GM20431 (cell line): ENCODE data around the gene KIRREL3.

Source experiments
- in situ Hi-C: fragments of 300-500 bp; cut with MseI, MboI; formaldehyde crosslinking; loops from one replicate; pipeline ENCODE4 v1.15.0; 2020; ENCODE audit warnings: low sequenced_read_pairs; ENCODE audit not compliant: unreplicated experiment

The KIRREL3 gene

DNA sequence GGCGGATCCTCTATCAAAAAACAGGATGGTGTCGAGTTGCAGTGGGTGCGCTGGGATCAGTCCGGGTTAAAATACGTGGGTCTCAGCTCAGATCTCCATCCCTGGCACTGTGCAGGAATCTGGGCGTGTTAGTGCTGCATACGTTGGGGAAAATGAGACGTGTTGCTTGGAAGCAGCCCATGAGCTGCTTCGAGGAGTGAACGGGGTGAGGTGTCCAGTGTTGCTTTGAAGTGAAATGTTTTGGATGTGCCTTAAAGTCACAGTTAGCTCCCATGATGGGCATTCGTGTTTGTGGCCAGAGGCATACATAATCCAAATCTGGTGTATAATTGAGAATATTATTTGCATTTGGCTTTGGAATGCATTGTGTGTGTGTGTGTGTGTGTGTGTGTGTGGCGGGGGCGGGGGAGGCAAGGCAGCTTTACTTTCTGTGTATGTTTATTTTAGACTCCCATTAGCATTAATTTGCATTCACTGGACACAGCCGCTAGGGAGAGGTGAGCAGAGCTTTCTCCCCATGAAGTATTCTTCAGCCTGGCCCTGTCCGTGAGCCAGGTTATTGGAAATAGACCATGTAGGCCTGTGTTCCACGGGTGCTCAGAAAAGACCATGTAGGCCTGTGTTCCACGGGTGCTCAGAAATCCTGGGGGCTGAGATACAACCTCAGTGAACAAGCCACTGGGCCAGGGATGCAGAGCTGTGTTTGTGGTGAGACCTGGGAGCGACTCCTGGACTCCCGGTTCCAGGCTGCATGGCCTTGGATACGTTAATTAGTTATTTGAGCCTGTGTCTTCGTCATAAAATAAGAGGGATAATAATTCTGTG lies 510.5 kb downstream of the KIRREL3 start:
- in situ Hi-C loops: no loop called here

GRCh38 chr11:126488591-126489370 lies 511.8 kb downstream of the KIRREL3 start:
- in situ Hi-C loops: no loop called here

DNA sequence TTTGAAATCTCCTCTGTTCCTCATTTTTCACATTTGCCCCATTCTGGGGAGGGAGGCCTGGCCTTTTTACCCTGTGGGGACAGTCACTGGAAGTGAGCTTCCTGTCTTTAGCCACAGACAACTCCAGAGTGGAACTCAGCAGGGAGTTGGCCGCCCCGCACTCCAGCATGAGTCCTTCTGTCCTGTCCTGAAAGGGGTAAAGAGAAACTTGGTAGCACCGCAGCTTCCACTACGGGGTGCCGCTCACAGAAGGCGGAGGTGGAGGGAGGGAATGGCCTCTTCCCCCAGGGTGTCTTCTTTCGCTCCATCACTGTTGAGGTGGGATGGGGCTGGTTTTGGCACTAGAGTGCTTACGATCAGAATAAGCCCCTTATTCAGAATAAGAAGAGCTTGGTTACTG lies 512.9 kb downstream of the KIRREL3 start:
- in situ Hi-C loops: no loop called here

- in situ Hi-C loops: no loop called here
Observed at GRCh38 chr11:126485986-126486635, 514.5 kb downstream of the KIRREL3 start.

DNA sequence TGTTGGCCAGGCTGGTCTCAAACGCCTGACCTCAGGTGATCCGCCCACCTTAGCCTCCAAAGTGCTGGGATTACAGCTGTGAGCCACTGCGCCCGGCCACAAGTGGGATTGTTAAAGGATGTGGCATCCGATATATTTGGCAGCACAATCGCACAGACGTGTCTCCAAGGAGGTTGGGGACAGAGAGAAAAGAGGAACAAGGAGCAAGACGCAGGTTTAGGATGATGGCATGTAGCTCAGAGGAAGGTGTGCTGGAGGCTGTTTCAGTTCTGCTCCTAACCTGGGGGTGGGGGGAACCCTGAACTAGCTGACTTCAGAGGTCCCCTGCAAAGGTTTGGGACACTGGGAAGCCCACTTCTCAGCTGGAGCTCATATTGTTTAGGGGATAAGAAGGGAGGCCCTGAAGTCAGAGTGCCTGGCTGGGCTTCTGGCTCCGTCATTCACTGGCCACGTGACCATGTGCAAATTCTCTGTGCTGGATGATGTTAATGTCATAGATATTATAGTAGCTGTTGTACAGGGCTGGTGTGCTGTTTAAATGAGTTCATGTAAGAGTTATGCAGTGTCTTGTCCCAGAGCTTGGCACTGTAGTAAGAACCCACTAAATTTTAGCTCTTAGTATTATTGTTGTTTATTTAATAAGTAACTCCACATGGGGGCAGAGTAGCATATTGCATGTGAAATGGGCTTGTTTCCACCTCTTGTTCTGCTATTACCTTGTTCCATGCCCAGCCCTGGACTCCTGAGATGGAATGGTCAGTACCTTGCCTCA lies 515.4 kb downstream of the KIRREL3 start:
- in situ Hi-C loops: no loop called here

DNA sequence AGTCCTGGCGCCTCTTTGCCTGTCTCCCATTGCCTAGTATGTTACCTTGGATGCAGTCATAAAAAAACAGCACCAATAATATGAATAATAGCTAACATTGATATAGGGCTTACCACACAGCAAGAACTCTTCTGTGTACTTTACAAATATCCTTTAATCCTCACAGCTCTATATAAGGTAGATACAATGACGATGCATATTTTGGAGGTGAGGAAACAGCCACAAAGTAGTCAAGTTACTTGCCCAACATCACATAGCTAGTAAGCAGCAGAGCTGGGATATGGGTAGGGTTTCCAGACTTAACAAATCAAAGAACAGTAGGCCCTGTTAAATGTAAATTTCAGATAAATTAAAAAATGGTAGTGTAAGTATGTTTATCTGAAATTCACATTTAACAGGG lies 516.3 kb downstream of the KIRREL3 start:
- in situ Hi-C loops: no loop called here

- in situ Hi-C loops: no loop called here
Observed at GRCh38 chr11:126483621-126484195, 516.9 kb downstream of the KIRREL3 start.

DNA sequence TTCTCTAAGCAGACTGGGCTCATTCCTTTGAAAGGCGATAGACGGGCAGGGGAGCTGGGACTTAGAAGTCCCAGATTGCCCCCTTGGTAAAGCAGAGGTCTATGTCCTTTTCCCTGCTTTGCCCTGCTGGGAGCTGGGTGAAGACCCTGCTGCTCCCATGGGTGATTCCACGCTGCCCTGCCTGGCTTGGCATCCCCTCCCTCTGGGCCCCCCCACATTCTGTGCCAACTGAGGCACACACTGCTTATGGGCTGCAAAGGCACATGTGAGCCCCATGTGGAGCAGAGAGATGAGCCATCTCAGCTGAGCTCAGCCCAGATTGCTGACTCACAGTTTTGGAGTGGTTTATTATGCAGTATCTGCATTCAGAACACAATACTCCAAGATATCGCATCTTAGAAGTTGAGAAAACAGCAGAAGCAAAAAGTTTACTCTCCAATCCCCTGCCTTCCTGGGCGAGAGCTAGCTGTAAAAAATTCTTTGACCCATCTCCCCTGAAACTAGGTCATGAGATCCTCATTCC lies 517.9 kb downstream of the KIRREL3 start:
- in situ Hi-C loops: no loop called here

DNA sequence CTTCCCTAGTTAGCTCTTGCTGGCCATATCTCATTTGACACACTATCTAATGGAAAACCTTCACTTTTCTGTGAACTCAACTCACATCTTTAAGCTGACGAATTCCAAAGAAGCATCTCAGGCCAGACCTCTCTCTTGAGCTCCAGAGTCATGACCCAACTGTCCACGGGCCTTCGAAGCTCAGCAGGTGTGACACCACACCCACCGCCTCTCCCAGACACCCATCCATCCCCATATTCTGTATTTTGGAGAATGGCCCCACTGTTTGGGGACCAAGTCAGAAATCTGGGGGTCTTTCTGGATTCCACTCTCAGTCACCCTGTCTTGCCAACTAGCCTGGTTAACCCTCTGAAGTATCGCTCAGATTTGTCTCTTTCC lies 519.3 kb downstream of the KIRREL3 start:
- in situ Hi-C loops: no loop called here

DNA sequence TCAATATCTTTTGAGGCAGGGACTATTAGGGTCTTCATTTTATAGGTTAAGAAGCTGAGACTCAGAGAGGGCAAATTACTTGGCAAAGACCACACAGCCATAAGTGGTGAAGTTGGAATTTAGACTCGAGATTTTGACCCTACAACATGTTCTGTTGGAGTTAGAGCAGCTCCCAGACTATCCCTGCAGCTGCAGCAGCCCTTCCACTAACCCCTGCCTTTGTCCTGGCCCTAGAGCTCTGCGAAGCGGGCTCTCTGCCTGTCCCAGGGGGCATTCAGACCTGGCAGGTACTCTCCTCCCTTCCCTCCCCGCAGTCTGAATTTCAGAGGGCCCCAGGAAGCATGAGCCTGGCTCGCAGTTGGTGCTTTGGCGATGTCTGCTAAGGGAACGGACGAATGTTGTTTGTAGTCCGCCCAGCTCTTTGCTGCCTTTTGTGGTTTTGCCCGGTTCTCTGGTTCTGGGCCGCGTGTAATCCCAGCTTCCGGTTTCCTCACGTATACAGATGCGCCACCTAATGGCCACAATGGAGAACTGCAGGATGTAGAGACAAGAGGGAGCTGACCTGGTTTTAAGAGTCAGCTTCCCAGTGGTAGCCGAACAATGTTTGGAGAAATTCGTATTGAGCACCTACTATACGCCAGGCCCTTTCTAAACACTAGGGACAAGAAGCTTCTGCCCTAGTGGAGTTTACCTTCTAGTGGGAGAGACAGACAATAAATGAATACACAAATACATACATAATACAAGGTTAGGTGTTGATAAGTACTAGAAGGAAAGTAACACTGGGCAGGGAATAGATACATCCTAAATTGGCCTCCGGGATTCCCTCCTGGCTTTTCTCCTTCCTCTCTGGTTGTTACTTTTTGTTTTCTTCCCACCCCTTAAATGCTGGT lies 519.9 kb downstream of the KIRREL3 start:
- in situ Hi-C loops: no loop called here

DNA sequence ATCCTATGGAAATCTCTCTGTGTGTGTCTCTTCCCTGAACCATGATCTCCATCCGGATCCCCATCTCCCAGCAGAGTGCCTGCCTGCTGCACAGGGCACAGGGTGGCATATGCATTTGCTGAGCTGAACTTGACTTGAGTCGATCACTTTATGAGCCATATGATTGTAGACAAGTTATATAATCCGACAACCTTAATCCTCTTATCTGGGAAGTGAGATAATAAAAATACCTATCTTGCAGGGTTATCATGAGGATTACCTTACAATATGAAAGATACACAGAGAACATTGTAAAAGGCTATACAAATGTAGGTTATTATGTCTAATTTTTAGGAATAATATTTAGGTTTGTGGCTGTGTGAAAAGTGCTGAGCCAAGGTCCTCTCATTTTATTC lies 520.6 kb downstream of the KIRREL3 start:
- in situ Hi-C loops: no loop called here

DNA sequence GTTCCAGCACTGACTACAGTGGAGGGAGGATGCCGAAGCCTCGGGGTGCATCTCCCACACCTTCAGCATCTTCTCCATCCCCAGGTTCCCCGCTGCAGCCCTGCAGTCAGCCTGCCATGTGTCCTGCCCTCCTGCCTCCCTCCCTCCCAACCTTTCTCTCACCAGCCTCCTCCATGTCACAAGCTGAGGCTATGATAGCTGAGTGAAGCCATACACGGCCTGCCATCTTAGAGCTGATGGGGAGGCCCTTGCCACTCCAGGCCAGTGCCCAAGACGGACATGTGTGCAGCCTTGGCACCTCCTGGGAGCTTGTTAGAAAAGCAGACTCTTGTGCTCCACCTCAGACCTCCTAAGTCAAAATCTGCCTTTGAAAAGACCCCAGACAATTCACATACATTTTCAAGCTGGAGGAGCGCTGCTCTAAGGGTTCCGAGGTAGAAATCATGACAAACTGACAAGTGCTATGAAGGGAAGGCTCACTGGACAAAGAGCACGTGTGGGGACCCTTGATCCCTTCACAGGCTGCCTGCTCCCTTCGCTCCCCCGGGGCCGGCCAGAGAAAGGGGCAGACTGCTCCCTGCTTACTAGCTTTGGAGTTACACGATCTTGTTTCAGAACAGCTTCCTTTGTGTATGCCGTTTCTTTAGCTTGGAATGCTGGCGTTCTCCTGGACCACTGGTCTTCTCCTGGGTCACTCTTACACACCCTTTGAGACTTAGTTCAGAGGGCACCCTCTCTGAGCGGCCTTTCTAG lies 521.2 kb downstream of the KIRREL3 start:
- in situ Hi-C loops: no loop called here

- in situ Hi-C loops: no loop called here
Observed at GRCh38 chr11:126478466-126478865, 522.1 kb downstream of the KIRREL3 start.

DNA sequence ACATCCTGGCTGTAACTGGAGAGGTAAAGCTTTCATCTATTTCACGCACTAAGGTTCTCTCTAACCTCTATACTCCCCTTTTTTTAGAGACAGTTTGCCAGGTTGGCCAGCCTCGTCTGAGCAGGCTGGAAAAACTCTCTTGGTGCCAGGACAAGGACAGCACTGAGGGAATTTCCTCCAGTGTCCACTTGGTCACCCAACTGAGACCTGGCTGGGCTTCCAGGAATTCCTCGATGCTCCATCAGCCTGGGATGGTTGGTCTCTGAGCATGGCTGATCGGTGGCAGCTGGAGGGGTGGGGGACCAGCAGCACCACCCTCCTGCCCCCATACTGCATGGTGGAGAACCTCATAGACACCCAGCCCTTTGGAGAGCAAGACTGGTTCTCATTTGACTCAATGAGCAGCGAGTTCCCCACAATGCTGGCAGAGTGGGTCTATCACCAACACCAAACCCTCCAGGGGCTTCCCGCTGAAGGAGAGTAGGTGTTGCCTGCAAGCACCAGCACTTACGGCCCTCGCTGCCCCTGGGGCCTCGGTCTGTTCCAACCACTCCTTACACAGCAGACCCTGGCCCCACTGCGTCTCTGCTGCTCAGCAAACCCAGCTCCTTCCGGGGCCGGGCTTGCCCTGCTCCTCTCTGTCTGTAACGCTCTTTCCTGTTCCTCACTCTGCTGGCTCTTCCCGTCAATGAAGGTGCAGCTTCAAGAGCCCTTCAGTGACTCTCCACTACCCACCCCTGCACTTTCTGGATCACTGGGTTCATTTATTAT lies 522.9 kb downstream of the KIRREL3 start:
- in situ Hi-C loops: no loop called here

- in situ Hi-C loops: no loop called here
Observed at GRCh38 chr11:126476977-126477376, 523.6 kb downstream of the KIRREL3 start.

- in situ Hi-C loops: no loop called here
Observed at GRCh38 chr11:126476266-126476924, 524.2 kb downstream of the KIRREL3 start.
